HG02981 (cell line): ENCODE measurements around the gene GPR141.

ENCODE experiments used
- ATAC-seq: cut with Tn5 transposase; IDR thresholded peaks from one replicate; pipeline ENCODE4 v1.9.1; 2021; ENCODE audit warnings: mild to moderate bottlenecking, moderate library complexity; ENCODE audit not compliant: unreplicated experiment

The GPR141 gene

GRCh38 chr7:37775921-37776320 is 92.4 kb downstream of the GPR141 start:
- ATAC-seq, result no peak

DNA sequence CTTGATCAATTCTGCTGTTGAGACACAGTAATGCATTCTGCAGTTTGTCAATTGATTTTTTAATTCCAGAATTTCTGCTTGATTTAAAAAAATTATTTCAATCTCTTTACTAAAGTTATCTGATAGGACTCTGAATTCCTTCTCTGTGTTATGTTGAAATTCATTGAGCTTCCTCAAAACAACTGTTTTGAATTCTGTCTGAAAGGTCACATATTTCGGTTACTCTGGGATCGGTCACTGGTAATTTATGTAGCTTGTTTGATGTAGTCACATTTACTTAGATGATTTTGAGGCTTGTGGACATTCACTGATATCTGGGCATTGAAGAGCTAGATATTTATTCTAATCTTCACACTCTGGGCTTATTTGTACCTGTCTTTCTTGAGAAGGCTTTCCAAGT is 97.6 kb downstream of the GPR141 start:
- no peak for ATAC-seq

DNA sequence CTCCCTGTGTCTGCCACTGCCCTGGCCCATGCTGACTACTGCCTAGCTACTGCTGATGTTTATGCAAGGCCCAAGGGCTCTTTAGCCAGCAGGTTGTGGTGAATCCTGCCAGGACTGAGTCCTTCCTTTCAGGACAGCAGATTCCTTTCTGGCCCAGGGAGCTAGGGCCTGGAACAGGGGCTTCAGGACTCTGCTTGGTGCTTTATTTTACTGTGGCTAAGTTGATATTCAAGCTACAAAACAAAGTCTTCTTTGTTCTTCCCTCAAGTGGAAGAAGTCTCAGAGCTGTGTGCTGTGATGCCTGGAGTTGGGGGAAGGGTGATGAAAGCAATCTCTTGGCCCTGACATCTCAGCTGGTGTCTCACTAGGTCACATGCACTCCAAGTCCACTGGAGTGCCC is 98.6 kb downstream of the GPR141 start:
- no peak for ATAC-seq

DNA sequence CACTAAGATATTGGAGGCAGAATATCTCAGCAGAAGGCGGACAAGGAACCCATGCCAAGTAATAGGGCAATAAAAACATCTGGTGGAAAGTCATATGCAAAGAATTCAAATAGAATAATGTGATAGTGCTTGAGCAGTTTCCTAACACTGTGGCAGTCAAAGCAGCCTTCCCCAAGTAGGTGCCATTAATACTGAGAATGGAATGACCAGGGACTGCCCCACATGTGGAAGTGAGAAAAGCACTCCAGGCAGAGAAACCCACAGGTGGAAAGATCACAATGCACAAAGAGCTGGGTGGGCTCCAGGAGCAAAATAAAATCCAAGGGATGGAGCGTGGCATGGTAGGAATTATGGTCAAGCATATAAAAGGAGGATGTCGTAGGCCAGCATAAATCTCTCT is 100.4 kb downstream of the GPR141 start:
- ATAC-seq, result no peak

DNA sequence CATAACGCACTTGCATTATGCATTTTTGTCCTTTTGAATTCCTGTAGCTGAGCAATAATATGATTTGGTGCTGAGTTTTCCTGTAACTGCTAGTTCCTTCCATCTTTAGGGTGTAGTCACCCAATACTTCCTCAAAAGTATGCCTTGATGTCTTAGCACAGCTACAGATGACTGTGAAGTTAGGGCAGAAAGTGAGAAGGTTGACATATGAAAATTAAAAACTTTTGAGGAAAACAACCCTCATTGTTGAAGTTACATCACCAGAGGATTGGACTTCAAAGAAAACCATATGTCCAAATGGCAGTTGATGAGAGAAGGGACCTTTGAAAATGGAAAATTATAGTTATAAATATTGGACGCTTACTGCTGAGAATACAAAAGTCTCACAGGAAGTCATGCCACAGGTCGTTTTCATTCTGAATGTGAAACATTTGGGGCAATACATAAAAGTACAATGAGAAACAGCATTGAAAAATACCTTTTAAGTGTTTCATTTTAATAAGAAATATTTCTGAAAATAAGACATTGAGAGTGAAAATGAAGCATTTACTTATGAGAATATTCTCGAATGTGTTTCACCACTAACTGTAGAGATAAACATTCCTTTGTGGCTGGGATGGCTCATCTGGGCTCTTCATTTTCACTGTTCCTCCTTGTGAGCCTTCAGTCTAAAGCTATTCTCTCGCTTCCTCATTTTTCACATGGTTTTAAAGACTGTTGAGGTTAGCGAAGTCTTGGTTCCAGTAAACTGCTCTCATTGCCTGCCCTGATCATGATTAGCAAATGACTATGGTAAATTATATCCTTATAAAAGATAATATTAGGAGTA is 103.4 kb downstream of the GPR141 start:
- ATAC-seq, result peak; percentile 89
